Thoracic aorta (tissue), 2 donors: ENCODE data around the gene RANBP17. TPM values are rescaled to one million over a fixed set of nuclear protein-coding genes. Genes with fewer than 3 reads are reported as not detected.

Source experiments
- ATAC-seq: fragments of 150-250 bp; one replicate; pipeline ENCODE4 v1.8.0; 2017; ENCODE audit warnings: low read depth; ENCODE audit not compliant: insufficient number of reproducible peaks, low FRiP score
- DNase-seq: peaks from one replicate; pipeline ENCODE4 v3.0.0-alpha.2; 2020; ENCODE audit warnings: low spot score
- H3K27ac ChIP-seq, 2 donors: fragments of 200-600 bp; sonication (generic); 1 replicate in 1 of 2; 2 replicates in 1 of 2; pipeline ENCODE4 v1.5.1; 2016; ENCODE audit warnings: mild to moderate bottlenecking in 2 of 2, moderate library complexity in 2 of 2
- H3K27me3 ChIP-seq: fragments of 200-600 bp; sonication (generic); replicated peaks from 2 replicates; pipeline ENCODE4 v1.6.0; 2016; ENCODE audit warnings: mild to moderate bottlenecking; ENCODE audit not compliant: insufficient read depth
- H3K36me3 ChIP-seq: fragments of 200-600 bp; sonication (generic); one replicate; pipeline ENCODE4 v1.5.1; 2016
- H3K4me1 ChIP-seq, 2 donors: fragments of 200-600 bp; sonication (generic); 1 replicate in 1 of 2; 2 replicates in 1 of 2; pipeline versions ENCODE4 v1.5.1 to v1.6.0; 2016; ENCODE audit warnings: low read depth in 2 of 2, mild to moderate bottlenecking in 1 of 2; ENCODE audit not compliant: control insufficient read depth in 1 of 2
- H3K4me3 ChIP-seq: fragments of 200-600 bp; sonication (generic); 2 replicates; pipeline ENCODE4 v1.5.1; 2016; ENCODE audit warnings: mild to moderate bottlenecking
- H3K9me3 ChIP-seq: fragments of 200-600 bp; sonication (generic); 2 replicates; pipeline ENCODE4 v1.5.1; 2016
- total RNA-seq, 2 donors: library from RNA; depleted of rRNA; stranded (reverse); fragments of >200 nt; gene quantifications; one replicate each; pipeline versions ENCODE4 v1.1.0 to v1.2.3, GENCODE V29; 2016
- TF ChIP-seq, protein P1 (sequence below): fragments of 200-600 bp; sonication (generic); IDR thresholded peaks from one replicate; pipeline ENCODE4 v1.5.1; 2019; ENCODE audit warnings: antibody characterized with exemption

The RANBP17 gene
- total RNA-seq, 2 donors from 2014 or later = 8.4 to 31.1 TPM

DNA sequence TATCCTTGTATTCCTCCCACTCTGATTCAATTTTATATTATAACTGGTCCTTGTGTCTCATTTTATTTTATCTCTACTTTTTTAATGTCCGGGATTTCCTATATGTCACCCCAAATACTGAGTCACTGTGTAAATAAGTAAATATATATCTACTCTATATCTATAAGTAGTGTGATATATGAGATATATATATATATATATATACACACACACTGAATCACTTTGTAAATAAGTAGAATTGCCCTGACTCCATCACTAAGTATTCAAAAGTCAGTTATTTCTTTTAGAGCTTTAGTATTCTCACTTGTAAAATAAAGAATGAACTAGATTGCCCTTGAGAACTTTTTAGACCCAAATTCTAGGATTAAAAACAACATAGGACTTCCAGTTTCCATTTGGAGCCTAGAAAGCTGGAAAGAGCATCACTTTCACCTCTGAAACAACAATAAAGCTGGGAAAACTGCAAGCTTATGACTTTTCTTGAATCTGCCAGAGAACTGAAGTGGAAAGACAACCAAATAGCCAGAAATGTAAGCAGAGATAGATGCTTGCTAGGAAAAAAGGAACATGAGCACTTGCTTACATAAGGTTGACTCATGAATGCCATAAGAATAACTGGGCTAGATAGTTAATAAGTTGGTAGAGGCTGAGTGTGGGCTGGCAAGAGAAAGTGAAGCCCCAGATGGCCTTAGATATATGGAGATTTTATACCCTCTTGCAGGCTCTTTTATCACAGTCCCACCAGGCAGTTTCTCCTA is 276.1 kb downstream of the RANBP17 start:
- ATAC-seq = no peak

GRCh38 chr5:171139227-171139626 is 277.4 kb downstream of the RANBP17 start:
- Histone ChIP-seq H3K4me1 (no peaks in the 10 kb centered on the region), H3K36me3 (no peaks in the 10 kb centered on the region), H3K4me3 (no peak overlapping the region), H3K9me3 (no peaks in the 10 kb centered on the region), H3K27me3 (no peaks in the 10 kb centered on the region), H3K27ac (no peak overlapping the region)
- ATAC-seq = no peak
- TF ChIP-seq, protein P1, sequence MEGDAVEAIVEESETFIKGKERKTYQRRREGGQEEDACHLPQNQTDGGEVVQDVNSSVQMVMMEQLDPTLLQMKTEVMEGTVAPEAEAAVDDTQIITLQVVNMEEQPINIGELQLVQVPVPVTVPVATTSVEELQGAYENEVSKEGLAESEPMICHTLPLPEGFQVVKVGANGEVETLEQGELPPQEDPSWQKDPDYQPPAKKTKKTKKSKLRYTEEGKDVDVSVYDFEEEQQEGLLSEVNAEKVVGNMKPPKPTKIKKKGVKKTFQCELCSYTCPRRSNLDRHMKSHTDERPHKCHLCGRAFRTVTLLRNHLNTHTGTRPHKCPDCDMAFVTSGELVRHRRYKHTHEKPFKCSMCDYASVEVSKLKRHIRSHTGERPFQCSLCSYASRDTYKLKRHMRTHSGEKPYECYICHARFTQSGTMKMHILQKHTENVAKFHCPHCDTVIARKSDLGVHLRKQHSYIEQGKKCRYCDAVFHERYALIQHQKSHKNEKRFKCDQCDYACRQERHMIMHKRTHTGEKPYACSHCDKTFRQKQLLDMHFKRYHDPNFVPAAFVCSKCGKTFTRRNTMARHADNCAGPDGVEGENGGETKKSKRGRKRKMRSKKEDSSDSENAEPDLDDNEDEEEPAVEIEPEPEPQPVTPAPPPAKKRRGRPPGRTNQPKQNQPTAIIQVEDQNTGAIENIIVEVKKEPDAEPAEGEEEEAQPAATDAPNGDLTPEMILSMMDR = no peak
- DNase-seq = no peak

More for the DNA sequence above, 276.1 kb downstream of the RANBP17 start:
- no peak for DNase-seq
- Histone ChIP-seq H3K27ac (no peak overlapping the region), H3K4me3 (no peak overlapping the region), H3K4me1 (no peaks in the 10 kb centered on the region), H3K9me3 (no peaks in the 10 kb centered on the region), H3K27me3 (no peaks in the 10 kb centered on the region), H3K36me3 (no peaks in the 10 kb centered on the region)
- TF ChIP-seq, protein P1 = no peak

DNA sequence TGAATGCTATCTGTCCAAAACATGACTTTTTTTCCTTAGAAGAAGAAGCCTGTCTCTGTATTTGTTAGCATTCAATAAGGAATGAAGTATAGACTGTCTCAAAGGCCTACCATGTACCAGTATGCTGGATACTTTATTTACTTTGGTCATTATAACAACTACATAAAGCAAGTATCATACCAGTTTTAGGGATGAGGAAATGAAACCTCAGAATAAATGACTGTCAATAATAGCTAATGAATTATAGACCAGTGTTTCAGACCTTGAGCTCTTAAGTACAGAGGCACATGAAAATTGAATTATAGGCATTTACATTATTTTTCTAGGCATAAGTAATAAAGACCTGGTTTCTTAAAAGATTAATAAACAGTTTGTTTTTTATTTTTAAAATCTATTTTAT is 280.8 kb downstream of the RANBP17 start:
- DNase-seq (no peak), ATAC-seq (no peak)
- Histone ChIP-seq H3K36me3 (no peaks in the 10 kb centered on the region), H3K27ac (no peak overlapping the region), H3K4me1 (no peaks in the 10 kb centered on the region), H3K27me3 (no peaks in the 10 kb centered on the region), H3K9me3 (no peaks in the 10 kb centered on the region), H3K4me3 (no peak overlapping the region)
- TF ChIP-seq, protein P1 = no peak

- Histone ChIP-seq H3K27ac (no peak overlapping the region), H3K9me3 (no peaks in the 10 kb centered on the region), H3K4me1 (no peaks in the 10 kb centered on the region), H3K27me3 (no peaks in the 10 kb centered on the region), H3K4me3 (no peak overlapping the region), H3K36me3 (no peaks in the 10 kb centered on the region)
- ATAC-seq = no peak
- TF ChIP-seq, protein P1 = no peak
- DNase-seq = no peak
Measured at GRCh38 chr5:171143171-171143570, 281.4 kb downstream of the RANBP17 start.

DNA sequence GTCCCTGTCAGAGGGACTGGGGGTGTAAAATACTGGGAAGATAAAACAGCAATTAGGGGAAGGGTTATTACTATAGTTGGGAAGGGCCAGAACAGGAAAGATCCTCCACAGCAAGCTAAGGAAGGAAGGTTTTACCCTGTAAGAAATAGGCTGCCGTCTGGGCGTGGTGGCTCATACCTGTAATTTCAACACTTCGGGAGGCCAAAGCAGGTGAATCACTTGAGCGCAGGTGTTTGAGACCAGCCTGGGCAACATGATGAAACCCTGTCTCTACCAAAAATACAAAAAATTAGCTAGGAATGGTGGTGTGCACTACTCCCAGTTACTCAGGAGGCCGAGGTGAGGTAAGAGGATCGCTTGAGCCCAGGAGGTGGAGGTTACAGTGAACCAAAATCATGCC is 282.1 kb downstream of the RANBP17 start:
- no peak overlapping the region for H3K27ac ChIP-seq
- H3K27me3 ChIP-seq = no peaks in the 10 kb centered on the region
- TF ChIP-seq, protein P1 = no peak
- no peaks in the 10 kb centered on the region for H3K9me3 ChIP-seq
- no peaks in the 10 kb centered on the region for H3K4me1 ChIP-seq
- ATAC-seq = no peak
- DNase-seq = no peak
- no peaks in the 10 kb centered on the region for H3K36me3 ChIP-seq
- H3K4me3 ChIP-seq = no peak overlapping the region
